Measurements from ENCODE around the gene GAL3ST3.
"Not testable (repeated sequence)": the region's sequence is repeated elsewhere in the genome, so short reads cannot be mapped to it uniquely, and the experiment has no call there.

The GAL3ST3 gene

DNA sequence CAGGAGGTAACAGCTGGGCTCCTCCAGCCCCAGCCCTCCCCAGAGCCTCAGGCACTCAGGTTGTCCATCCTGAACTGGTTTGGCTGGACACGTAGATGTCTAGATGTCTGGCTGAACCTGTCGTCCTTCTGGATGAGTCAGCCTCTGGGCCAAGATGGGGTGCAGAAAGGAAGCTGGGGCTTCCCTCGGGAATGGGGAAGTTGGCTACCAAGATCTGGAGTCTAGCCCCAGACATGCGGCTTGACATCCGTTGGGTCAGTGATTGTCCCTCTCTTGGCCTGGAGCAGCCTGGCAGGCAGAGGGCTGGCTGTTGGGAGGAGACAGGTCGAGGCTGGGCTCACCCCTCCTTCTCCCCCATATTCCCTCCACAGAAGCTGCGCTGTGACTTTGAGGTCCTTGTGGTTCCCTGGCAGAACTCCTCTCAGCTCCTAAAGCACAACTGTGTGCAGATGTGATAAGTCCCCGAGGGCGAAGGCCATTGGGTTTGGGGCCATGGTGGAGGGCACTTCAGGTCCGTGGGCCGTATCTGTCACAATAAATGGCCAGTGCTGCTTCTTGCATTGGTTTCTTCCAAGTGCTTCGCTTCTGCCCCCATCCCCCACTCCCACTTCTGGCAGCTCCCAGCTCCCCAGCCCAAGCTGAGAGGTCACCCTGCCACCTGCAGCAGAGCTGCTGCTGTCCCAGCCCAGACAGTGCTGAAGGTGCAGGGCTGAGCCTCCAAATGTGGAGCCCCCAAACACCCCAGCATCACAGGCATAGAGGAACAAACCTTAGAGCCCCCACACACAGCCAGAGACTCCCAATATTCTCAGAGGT is 35.8 kb downstream of the GAL3ST3 start:
- no peak for DNase-seq (ENCODE audit: low read depth in 2 of 2)

DNA sequence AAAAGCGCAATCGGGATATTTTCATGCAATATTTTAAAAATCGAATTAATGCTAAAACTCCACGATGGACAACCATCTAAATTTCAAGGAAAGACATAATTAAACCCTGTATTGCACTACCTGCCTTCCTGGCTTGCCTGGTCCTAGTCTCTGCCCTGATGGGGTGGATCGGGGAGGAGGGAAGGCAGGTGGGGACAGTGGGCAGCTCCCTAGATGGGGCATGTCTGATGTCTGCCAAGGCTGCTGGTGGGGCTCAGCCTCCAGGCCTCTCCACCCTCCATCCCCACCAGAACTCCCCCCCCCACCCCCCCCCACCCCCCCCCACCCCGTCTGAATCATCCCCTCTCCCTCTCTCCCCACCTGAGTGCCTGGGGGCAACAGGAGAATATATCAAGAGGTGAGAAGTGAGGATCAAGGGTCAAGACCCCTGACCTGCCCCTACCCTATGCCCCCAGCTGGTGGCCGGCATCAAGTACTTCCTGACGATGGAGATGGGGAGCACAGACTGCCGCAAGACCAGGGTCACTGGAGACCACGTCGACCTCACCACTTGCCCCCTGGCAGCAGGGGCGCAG is 36.5 kb downstream of the GAL3ST3 start:
- DNase-seq (ENCODE audit: low read depth in 2 of 2), result no peak

DNA sequence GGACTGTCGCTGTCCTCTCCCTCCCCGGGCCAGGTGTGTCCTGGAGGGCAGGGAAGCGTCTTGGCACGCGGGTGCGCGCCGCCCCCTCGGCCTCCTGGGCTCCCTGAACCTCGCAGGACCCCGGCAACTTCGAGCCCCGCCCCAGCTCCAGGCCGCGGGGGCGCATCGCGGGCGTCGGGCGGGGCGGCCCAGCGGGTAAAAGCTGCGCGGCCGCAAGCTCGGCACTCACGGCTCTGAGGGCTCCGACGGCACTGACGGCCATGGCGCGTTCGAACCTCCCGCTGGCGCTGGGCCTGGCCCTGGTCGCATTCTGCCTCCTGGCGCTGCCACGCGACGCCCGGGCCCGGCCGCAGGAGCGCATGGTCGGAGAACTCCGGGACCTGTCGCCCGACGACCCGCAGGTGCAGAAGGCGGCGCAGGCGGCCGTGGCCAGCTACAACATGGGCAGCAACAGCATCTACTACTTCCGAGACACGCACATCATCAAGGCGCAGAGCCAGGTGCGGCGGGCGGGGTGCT is 37.1 kb downstream of the GAL3ST3 start, which contains the start of gene CST6:
Gene CST6, plus strand, starts transcription at position 224 of the 519 bp plus-strand sequence. Its CDS starts 37 bp downstream, at position 261.
- DNase-seq (ENCODE audit: low read depth in 2 of 2), result no peak

DNA sequence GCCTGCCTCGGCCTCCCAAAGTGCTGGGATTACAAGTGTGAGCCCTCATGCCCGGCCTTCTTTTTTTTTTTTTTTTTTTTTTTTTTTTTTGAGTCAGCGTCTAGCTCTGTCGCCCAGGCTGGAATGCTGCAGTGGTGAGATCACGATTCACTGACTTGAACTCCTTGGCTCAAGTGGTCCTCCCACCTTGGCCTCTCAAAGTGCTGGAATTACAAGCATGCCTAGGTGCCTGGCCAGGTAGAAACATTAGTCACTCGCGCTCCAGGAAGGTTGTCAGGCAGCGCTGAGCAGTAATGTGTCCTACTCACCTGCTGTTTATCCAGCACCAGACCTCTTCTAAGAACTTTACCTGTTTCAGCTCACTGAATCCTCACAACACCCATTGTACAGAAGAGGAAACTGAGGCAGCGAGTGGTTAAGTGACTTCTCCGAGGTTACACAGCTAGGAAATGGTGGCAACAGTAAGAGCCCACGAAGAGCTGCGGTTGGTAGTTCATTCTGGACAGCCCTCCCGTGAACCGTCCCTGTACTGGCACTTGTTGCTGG is 37.6 kb downstream of the GAL3ST3 start:
- DNase-seq (ENCODE audit: low read depth in 2 of 2), result no peak

- not testable (repeated sequence) for DNase-seq (ENCODE audit: low read depth in 2 of 2)
Observed at GRCh38 chr11:66010036-66010435, 38.9 kb downstream of the GAL3ST3 start.

- DNase-seq (ENCODE audit: low read depth in 2 of 2), result no peak
Observed at GRCh38 chr11:66008468-66009101, 40.4 kb downstream of the GAL3ST3 start.

DNA sequence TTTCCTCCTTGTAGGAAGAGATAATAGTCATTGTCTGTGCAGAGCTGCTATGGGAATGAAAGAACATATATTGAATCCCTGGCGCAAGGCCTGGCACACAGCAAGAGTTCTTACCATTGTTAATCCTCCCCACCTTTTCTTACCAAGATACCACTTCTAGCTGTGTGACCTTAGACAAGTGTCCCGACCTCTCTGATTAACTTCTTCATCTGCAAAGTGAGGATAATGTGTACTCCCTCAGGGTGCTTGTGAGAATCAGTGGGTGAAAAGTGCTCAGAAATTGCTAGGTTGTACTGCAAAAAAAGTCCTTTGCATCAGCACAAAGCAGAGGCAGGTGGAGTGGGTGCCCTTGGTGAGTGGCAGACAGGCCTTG is 40.9 kb downstream of the GAL3ST3 start:
- DNase-seq (ENCODE audit: low read depth in 2 of 2), result no peak

DNA sequence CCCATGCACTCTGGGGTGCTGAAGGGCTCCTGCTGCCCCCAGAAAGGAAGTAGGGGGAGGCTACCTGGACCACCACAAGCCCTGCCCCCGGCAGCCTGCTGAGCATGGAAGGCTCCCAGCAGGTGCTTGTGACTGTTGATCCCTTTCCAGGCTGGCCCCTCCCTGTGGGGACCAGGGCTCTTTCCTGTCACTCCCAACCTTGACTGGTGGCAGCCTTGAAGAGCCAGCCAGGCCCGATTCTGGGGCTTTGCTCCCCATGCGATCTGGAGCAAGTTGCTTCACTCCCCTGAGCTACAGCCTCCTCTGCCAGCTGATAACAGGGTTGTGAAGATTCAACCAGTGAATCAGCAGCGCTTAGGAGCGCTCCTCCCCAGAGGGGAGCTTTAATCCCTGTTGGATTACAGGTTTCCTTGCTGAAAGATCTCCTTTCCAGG is 41.7 kb downstream of the GAL3ST3 start:
- DNase-seq (ENCODE audit: low read depth in 2 of 2), result no peak

GRCh38 chr11:66006891-66007176 is 42.1 kb downstream of the GAL3ST3 start:
- DNase-seq (ENCODE audit: low read depth in 2 of 2), result no peak

- no peak for DNase-seq (ENCODE audit: low read depth in 2 of 2)
Observed at GRCh38 chr11:66006134-66006890, 42.6 kb downstream of the GAL3ST3 start.

GRCh38 chr11:66004186-66004585 is 44.8 kb downstream of the GAL3ST3 start:
- DNase-seq (ENCODE audit: low read depth in 2 of 2), result no peak

GRCh38 chr11:66003291-66003690 is 45.7 kb downstream of the GAL3ST3 start:
- no peak for DNase-seq (ENCODE audit: low read depth in 2 of 2)

DNA sequence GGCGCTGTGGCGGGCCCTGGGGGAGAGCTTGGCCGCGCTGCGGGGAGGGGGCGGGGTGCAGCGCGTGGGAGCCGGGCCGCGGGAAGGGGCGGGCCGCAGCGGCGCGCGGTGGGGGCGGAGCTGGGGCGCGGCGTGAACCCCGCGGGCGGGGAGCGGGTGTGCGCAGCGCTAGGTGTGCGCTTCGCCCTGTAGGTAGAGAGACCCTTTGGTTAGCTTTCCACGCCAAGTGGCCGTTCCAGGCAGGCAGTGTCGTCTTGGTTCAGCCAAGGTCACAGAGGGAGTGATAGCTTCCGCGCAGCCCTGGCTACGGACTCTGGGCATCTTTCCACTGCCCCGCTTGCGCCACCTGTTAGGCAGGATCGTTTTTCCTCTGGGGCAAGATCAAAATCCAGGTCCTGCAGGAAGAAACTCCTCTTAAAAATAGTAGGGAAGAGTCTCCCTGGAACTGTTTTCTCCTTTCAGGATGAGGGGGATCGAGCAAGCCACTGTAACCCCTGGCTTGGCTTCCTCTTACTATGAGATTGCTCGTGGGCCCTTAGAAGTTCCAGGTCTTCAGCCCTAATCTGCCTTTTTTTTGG is 46.2 kb downstream of the GAL3ST3 start:
- no peak for DNase-seq (ENCODE audit: low read depth in 2 of 2)

DNA sequence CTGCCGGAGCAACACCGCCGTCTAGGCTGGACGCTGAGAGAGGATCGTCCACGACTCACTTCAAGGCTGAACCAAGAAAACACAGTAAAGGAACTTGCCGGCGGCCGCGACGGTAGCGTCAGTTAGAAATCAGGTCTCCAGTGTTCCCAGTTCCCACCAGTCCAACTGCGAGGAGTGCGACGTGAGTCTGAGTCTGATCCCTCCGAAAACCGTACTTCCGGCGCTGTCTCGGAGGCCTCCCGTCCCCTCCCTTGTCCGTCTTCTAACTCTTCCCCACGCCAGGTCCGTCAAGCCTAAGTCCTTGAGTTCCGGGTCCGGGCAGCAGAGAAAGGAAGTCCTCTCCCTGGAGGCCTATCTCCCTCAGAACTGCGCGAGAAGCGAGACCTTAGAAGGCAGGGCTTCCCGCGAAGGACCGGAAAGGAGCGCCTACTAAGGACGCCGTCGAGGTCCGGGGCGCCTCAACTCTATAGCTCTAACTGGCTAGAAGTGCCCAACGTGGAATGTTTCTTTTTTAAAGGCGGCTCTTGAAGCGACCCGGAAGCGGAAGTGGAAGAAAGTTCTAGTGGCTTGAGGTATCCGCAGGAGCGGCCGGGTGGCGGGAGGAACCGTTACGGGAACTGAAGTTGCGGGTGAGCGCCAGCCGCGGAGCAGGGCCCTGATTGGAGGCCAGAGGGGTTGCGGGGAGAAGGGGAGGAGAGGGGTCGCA is 46.9 kb downstream of the GAL3ST3 start, which contains the start of the genes BANF1 and EIF1AD:
Gene BANF1, plus strand, starts transcription at position 562 of the 706 bp plus-strand sequence. CDS start 748 bp downstream, outside the sequence.
Gene EIF1AD, minus strand, starts transcription at position 216 of the 706 bp plus-strand sequence. CDS start 1,768 bp downstream, outside the sequence.
- peak; percentile 79 to 87 for DNase-seq (ENCODE audit: low read depth in 2 of 2)

DNA sequence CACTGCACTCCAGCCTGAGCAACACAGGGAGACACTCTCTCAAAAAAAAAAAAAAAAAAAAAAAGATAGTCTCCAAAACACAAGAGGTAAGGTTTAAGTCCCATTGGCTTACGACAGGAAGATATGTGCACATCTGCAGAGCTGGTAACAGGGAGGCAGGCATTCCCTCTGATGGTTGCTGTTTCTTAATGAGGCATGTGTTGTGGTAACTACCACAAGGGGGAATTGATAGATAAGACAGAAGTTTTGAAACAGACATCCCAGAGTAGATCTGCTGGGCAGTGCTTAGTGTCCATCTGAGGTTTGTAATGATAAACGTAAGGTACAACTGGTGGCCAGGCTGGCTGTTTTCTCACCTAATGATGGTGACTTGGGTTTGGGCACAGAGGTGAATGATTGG is 51.7 kb downstream of the GAL3ST3 start:
- DNase-seq (ENCODE audit: low read depth in 2 of 2), result no peak

GRCh38 chr11:65992056-65992455 is 56.9 kb downstream of the GAL3ST3 start:
- no peak for DNase-seq (ENCODE audit: low read depth in 2 of 2)

Data from stimulated activated CD8-positive, alpha-beta memory T cell treated with anti-CD3 and anti-CD28 coated beads, Interleukin-7, amount 100 ng/mL, for 1 hour (primary cell).